Subcutaneous abdominal adipose tissue (tissue), 5 donors: ENCODE results near the gene CLIC6.
A peak's percentile ranks its signal among the peaks of the same experiment; 100 is the strongest.

ENCODE experiments used
- H3K27ac ChIP-seq: one replicate; pipeline ENCODE4 v1.7.0; 2013; ENCODE audit warnings: low read depth, mild to moderate bottlenecking, inconsistent platforms, low read length, moderate library complexity
- H3K27me3 ChIP-seq, 5 donors: one replicate each; pipeline ENCODE4 v1.7.0; 2013; ENCODE audit warnings: low read length in 5 of 5, inconsistent platforms in 1 of 5; ENCODE audit not compliant: control insufficient read depth in 5 of 5, insufficient read depth in 4 of 5
- H3K36me3 ChIP-seq, 5 donors: one replicate each; pipeline ENCODE4 v1.7.0; 2013; ENCODE audit warnings: low read length in 5 of 5; ENCODE audit not compliant: control insufficient read depth in 5 of 5, insufficient read depth in 5 of 5
- H3K4me1 ChIP-seq, 5 donors: one replicate each; pipeline ENCODE4 v1.7.0; 2013; ENCODE audit warnings: low read length in 5 of 5, mild to moderate bottlenecking in 3 of 5, moderate library complexity in 1 of 5; ENCODE audit not compliant: control insufficient read depth in 5 of 5, insufficient read depth in 5 of 5
- H3K4me3 ChIP-seq, 5 donors: one replicate each; pipeline ENCODE4 v1.7.0; 2013; ENCODE audit warnings: low read length in 5 of 5, low read depth in 1 of 5
- H3K9ac ChIP-seq, 5 donors: one replicate each; pipeline ENCODE4 v1.7.0; 2013; ENCODE audit warnings: low read length in 5 of 5, mild to moderate bottlenecking in 4 of 5, moderate library complexity in 3 of 5
- H3K9me3 ChIP-seq, 5 donors: one replicate each; pipeline ENCODE4 v1.7.0; 2013; ENCODE audit warnings: low read length in 5 of 5; ENCODE audit not compliant: control insufficient read depth in 5 of 5
- donor health status: healthy.
- donor health status: healthy.
- donor health status: healthy.
- donor health status: healthy.
- donor health status: healthy.

The CLIC6 gene

DNA sequence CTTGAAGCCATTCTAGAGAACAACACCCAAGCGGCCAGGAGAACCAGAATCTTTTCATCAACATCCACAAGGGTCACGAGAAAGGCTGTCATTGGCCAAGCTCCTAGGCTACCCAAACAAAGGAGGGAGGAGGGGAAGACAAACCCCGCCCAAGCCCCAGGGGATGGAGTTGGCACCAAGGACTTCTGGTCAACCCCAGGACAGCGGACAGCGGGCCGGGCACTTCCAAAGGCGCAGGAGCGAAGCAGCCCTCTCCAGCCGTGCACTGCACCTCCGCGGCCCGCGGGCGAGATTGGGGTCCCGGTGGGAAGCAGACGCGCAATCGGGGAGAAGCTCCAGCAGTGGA, at the start of gene CLIC6:
Gene CLIC6 (plus strand): TSS at position 192 of the 346 bp plus-strand sequence. CDS start 395 bp downstream, outside the sequence.
- no peak within 1 kb of the TSS for H3K27ac ChIP-seq
- peak within 1 kb of the TSS in 4 of 5 donors; percentile 39 to 65 (median 52) for H3K4me3 ChIP-seq
- H3K27me3 ChIP-seq, result peaks cover 0 to 39% (median 28%) of the 10 kb centered on the region in 5 donors
- H3K4me1 ChIP-seq, result peaks cover 0 to 26% (median 19%) of the 10 kb centered on the region in 5 donors
- no peaks in the 10 kb centered on the region for H3K9me3 ChIP-seq
- no peaks in the 10 kb centered on the region for H3K36me3 ChIP-seq
- H3K9ac ChIP-seq, result peak within 1 kb of the TSS in 2 of 5 donors; percentile 53 to 64

GRCh38 chr21:34619841-34620665, 48.7 kb upstream of the CLIC6 start:
- H3K4me3 ChIP-seq, result no peak overlapping the region
- H3K9ac ChIP-seq, result no peak overlapping the region
- no peak overlapping the region for H3K27ac ChIP-seq
- no peaks in the 10 kb centered on the region for H3K36me3 ChIP-seq
- peaks cover 0 to 5% (median 0%) of the 10 kb centered on the region in 5 donors for H3K27me3 ChIP-seq
- peaks cover 0 to 10% (median 8%) of the 10 kb centered on the region in 5 donors for H3K4me1 ChIP-seq
- H3K9me3 ChIP-seq, result no peaks in the 10 kb centered on the region

GRCh38 chr21:34621434-34622350, 47.1 kb upstream of the CLIC6 start:
- no peak overlapping the region for H3K9ac ChIP-seq
- no peak overlapping the region for H3K27ac ChIP-seq
- no peak overlapping the region for H3K4me3 ChIP-seq
- peaks cover 0 to 5% (median 0%) of the 10 kb centered on the region in 5 donors for H3K27me3 ChIP-seq
- H3K36me3 ChIP-seq, result no peaks in the 10 kb centered on the region
- H3K4me1 ChIP-seq, result peaks cover 0 to 5% (median 3%) of the 10 kb centered on the region in 5 donors
- no peaks in the 10 kb centered on the region for H3K9me3 ChIP-seq

DNA sequence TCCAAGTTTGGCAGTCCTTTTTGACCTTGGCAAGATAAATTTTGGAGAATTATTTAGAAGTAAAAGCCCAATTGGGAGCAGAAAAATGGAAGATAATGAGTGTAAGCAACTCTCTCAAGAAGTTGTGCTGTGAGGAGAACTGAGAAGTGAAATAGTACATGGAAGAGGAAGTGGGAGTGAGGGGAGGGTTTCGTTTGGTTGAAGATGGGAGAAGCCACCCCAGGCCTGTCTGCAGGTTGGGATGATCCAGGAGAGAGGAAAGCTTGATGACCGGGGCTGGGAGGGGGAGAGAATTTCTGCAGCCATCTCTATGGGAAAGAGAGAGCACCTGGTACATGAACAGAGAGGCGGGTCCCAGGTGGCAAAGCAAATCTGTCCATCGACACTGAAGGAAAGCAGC, 45.3 kb upstream of the CLIC6 start:
- Histone ChIP-seq H3K4me1 (peaks cover 0 to 3% (median 0%) of the 10 kb centered on the region in 5 donors), H3K36me3 (no peaks in the 10 kb centered on the region), H3K27ac (no peak overlapping the region), H3K27me3 (peaks cover 0 to 5% (median 0%) of the 10 kb centered on the region in 5 donors), H3K9me3 (no peaks in the 10 kb centered on the region), H3K9ac (no peak overlapping the region), H3K4me3 (no peak overlapping the region)

DNA sequence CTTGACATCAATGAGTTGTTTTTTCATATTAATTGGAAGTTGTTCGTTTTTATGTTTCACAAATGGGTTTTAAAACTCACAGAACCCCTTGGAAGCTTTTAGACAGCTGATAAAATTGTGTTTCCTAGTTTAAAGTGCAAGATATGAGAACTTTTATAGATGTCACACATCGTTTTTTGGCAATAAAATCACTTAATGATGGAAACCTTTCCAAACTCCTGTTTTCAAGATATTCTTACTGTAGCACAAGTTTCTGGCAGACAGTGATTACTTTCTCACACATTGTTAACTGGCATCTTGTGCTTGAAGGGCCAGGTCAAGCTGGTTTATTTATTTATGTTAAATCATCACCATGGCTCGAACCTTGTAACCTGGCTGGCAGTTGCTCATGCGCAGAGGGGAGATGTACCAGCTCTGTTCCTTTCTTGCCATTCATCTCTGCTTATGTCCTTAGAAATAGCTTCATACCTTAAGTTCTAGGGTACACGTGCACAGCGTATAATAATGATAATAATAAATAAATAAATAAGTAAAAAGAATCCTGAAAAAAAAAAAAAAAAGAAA, 43.7 kb upstream of the CLIC6 start:
- Histone ChIP-seq H3K27ac (no peak overlapping the region), H3K4me1 (peaks cover 0 to 3% (median 0%) of the 10 kb centered on the region in 5 donors), H3K36me3 (no peaks in the 10 kb centered on the region)

GRCh38 chr21:34626131-34626530, 42.7 kb upstream of the CLIC6 start:
- Histone ChIP-seq H3K27me3 (peaks cover 0 to 5% (median 0%) of the 10 kb centered on the region in 5 donors), H3K9ac (no peak overlapping the region), H3K4me1 (peaks cover 0 to 3% (median 0%) of the 10 kb centered on the region in 5 donors), H3K4me3 (no peak overlapping the region), H3K27ac (no peak overlapping the region), H3K36me3 (no peaks in the 10 kb centered on the region), H3K9me3 (no peaks in the 10 kb centered on the region)

More for the DNA sequence above, 43.7 kb upstream of the CLIC6 start:
- Histone ChIP-seq H3K9me3 (no peaks in the 10 kb centered on the region), H3K4me3 (no peak overlapping the region), H3K9ac (no peak overlapping the region), H3K27me3 (peaks cover 0 to 5% (median 0%) of the 10 kb centered on the region in 5 donors)

DNA sequence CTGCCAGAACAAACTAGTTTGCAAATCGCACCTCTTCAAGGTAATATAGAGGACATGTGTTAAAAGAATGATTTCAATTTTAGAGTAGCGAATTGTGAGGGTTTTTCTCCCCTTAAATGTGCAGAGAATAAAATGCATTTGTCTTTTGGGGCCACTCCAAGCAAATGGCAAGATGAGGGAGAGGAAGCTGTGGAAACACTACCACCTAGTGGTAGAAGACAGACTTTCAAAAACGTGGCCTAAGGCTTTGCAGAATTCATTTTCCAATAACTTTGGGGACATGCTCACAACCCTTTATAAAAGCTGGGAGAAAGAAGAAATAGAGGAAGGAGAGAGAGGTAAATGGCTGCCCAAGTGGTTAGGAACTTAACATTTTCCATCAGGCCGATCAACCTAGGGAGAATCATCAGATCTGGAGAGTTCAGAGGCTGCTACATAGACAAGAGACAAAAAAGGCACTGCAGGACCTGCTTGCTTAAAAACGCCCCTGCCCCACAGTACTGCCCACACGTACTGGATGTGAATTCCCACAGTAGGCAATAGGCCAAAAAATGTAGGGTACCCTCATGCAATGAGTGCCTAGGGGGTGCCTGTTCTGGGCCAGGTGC, 38.2 kb upstream of the CLIC6 start:
- Histone ChIP-seq H3K27me3 (peaks cover 0 to 13% (median 0%) of the 10 kb centered on the region in 5 donors), H3K4me1 (no peaks in the 10 kb centered on the region), H3K4me3 (no peak overlapping the region)

GRCh38 chr21:34632498-34632897, 36.3 kb upstream of the CLIC6 start:
- no peak overlapping the region for H3K4me3 ChIP-seq
- no peaks in the 10 kb centered on the region for H3K36me3 ChIP-seq
- H3K27ac ChIP-seq, result no peak overlapping the region
- H3K27me3 ChIP-seq, result peaks cover 0 to 13% (median 0%) of the 10 kb centered on the region in 5 donors
- H3K4me1 ChIP-seq, result no peaks in the 10 kb centered on the region
- no peaks in the 10 kb centered on the region for H3K9me3 ChIP-seq
- no peak overlapping the region for H3K9ac ChIP-seq

More for the DNA sequence above, 38.2 kb upstream of the CLIC6 start:
- Histone ChIP-seq H3K9ac (no peak overlapping the region), H3K36me3 (no peaks in the 10 kb centered on the region), H3K27ac (no peak overlapping the region), H3K9me3 (no peaks in the 10 kb centered on the region)

DNA sequence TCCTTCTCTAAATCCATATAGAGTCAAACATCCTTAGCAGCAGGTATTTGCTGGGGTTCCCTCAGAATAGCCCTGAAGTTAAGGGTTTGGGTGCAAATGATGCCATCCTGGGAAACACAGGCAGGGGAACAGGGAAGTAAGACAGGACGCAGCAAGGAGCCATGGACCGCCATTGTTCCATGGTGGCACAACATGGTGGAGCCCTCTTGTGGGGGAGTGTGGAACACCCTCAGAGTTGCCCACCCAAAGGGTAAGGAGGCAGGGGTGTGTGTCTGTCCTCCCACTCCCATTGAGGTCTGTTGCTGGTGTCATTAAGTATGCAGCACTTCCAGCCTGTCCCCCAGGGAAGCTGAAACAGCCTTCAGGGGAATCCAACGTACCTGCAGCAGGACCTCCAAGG, 33.5 kb upstream of the CLIC6 start:
- Histone ChIP-seq H3K36me3 (no peaks in the 10 kb centered on the region), H3K27me3 (peaks cover 0 to 13% (median 0%) of the 10 kb centered on the region in 5 donors), H3K27ac (no peak overlapping the region), H3K4me1 (peaks cover 0 to 3% (median 0%) of the 10 kb centered on the region in 5 donors), H3K4me3 (no peak overlapping the region), H3K9ac (no peak overlapping the region), H3K9me3 (no peaks in the 10 kb centered on the region)
